ENCODE results near the gene FGD4.

DNA sequence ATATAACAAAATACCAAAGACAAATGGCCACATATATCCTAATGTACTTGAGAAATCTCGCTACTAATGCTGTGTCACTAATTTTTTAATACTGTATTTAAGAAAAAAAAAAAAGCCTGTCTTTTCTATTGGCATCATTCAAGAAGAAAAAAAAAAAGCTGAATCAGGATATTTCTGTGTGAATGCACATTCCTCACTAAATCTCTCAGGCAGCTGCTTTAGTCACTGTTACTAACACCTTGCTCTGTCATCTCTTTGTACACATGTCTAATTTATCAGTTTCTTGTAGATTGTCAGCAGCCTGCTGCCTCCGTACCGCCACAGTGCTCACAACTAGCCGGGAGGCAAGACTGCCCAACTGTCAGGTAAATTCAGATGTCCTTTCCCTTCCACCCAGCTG, 32.0 kb upstream of the FGD4 start:
- TF ChIP-seq, protein P1, sequence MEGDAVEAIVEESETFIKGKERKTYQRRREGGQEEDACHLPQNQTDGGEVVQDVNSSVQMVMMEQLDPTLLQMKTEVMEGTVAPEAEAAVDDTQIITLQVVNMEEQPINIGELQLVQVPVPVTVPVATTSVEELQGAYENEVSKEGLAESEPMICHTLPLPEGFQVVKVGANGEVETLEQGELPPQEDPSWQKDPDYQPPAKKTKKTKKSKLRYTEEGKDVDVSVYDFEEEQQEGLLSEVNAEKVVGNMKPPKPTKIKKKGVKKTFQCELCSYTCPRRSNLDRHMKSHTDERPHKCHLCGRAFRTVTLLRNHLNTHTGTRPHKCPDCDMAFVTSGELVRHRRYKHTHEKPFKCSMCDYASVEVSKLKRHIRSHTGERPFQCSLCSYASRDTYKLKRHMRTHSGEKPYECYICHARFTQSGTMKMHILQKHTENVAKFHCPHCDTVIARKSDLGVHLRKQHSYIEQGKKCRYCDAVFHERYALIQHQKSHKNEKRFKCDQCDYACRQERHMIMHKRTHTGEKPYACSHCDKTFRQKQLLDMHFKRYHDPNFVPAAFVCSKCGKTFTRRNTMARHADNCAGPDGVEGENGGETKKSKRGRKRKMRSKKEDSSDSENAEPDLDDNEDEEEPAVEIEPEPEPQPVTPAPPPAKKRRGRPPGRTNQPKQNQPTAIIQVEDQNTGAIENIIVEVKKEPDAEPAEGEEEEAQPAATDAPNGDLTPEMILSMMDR (IDR thresholded peaks at IDR 0.05), result no peak
- TF ChIP-seq POLR2AphosphoS5 (IDR thresholded peaks at IDR 0.05), result no peak
- TF ChIP-seq EP300 (IDR thresholded peaks at IDR 0.05), result no peak
- TF ChIP-seq POLR2A (IDR thresholded peaks at IDR 0.05), result no peak
